ENCODE results near the gene MICOS13.

MICOS13 gene

DNA sequence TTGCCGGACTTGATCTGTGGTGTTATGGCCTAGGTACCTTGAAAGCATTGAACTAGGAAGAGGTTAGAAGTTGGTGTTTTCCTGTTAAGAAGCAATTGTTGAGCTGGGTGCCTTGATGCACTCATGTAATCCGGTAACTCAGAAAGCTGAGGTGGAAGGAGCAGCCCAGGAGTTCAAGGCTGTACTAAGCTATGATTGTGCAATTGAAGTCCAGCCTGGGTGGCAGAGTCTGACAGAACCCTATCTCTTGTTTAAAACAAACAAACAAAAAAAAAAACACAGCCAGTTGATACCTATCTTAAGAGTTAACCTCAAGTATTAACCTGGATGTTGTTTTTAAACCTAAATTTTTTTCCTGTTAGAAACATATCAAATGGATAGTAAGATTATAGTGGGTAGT lies 38.1 kb downstream of the MICOS13 start:
- TF ChIP-seq, protein P1, sequence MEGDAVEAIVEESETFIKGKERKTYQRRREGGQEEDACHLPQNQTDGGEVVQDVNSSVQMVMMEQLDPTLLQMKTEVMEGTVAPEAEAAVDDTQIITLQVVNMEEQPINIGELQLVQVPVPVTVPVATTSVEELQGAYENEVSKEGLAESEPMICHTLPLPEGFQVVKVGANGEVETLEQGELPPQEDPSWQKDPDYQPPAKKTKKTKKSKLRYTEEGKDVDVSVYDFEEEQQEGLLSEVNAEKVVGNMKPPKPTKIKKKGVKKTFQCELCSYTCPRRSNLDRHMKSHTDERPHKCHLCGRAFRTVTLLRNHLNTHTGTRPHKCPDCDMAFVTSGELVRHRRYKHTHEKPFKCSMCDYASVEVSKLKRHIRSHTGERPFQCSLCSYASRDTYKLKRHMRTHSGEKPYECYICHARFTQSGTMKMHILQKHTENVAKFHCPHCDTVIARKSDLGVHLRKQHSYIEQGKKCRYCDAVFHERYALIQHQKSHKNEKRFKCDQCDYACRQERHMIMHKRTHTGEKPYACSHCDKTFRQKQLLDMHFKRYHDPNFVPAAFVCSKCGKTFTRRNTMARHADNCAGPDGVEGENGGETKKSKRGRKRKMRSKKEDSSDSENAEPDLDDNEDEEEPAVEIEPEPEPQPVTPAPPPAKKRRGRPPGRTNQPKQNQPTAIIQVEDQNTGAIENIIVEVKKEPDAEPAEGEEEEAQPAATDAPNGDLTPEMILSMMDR (conservative IDR thresholded peaks at IDR 0.05; ENCODE audit: low read length): no peak
- no peak for TF ChIP-seq EZH2phosphoT487 (IDR thresholded peaks at IDR 0.05; ENCODE audit: borderline replicate concordance)
- Histone ChIP-seq H3K9me3 (ENCODE audit: insufficient read depth, low read depth, low read length) (no peaks in the 10 kb centered on the region), H4K20me1 (ENCODE audit: insufficient read depth, low read length, poor library complexity, severe bottlenecking) (peaks cover 87% of the 10 kb centered on the region), H3K79me2 (ENCODE audit: insufficient read depth, low read length) (peaks cover 94% of the 10 kb centered on the region), H3K36me3 (ENCODE audit: insufficient read depth, low read length) (peaks cover 77% of the 10 kb centered on the region), H3K9me2 (replicated peaks; ENCODE audit: low read depth, low read length) (no peaks in the 10 kb centered on the region), H3K4me1 (ENCODE audit: insufficient read depth, low read length, poor library complexity, severe bottlenecking) (no peaks in the 10 kb centered on the region), H3K4me3 (ENCODE audit: low read length, poor library complexity, severe bottlenecking) (no peak overlapping the region), H2AFZ (ENCODE audit: low read length) (no peak overlapping the region), H3F3A (ENCODE audit: low read depth) (no peaks in the 10 kb centered on the region), H3K27me3 (ENCODE audit: insufficient read depth, low read length, poor library complexity, severe bottlenecking) (no peaks in the 10 kb centered on the region), H3K9ac (ENCODE audit: low read depth, low read length, poor library complexity, severe bottlenecking) (no peak overlapping the region), H3K4me2 (ENCODE audit: low read depth, low read length, poor library complexity, severe bottlenecking) (no peak overlapping the region)

DNA sequence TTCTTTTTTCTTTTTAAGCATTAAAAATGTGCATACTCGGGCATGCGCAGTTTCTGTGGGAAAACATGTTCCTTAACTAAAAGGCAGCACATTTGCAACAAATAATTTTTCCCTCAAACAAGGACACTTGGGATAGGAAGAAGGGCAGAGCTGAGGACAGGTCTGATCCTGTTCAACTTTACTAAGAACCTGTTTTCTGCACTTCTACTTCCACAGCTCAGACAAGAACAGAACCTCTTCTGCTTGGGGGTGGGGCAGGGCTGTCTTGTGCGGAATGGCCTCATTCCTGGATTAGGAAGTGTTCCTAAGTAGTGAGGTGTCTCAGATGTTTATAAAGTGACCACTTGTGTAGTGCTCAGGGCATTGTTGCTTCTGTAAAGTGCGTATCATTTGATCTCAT lies 39.1 kb downstream of the MICOS13 start:
- TF ChIP-seq, protein P1 (conservative IDR thresholded peaks at IDR 0.05; ENCODE audit: low read length): no peak
- TF ChIP-seq EZH2phosphoT487 (IDR thresholded peaks at IDR 0.05; ENCODE audit: borderline replicate concordance): no peak
- H3K36me3 ChIP-seq (ENCODE audit: insufficient read depth, low read length): peaks cover 68% of the 10 kb centered on the region
- H3K4me1 ChIP-seq (ENCODE audit: insufficient read depth, low read length, poor library complexity, severe bottlenecking): no peaks in the 10 kb centered on the region
- H3K4me3 ChIP-seq (ENCODE audit: low read length, poor library complexity, severe bottlenecking): no peak overlapping the region
- no peaks in the 10 kb centered on the region for H3K9me2 ChIP-seq (replicated peaks; ENCODE audit: low read depth, low read length)
- H3K79me2 ChIP-seq (ENCODE audit: insufficient read depth, low read length): peaks cover 96% of the 10 kb centered on the region
- no peak overlapping the region for H3K4me2 ChIP-seq (ENCODE audit: low read depth, low read length, poor library complexity, severe bottlenecking)
- no peaks in the 10 kb centered on the region for H3K27me3 ChIP-seq (ENCODE audit: insufficient read depth, low read length, poor library complexity, severe bottlenecking)
- no peaks in the 10 kb centered on the region for H3K9me3 ChIP-seq (ENCODE audit: insufficient read depth, low read depth, low read length)
- H3K9ac ChIP-seq (ENCODE audit: low read depth, low read length, poor library complexity, severe bottlenecking): no peak overlapping the region
- no peaks in the 10 kb centered on the region for H3F3A ChIP-seq (ENCODE audit: low read depth)
- peaks cover 81% of the 10 kb centered on the region for H4K20me1 ChIP-seq (ENCODE audit: insufficient read depth, low read length, poor library complexity, severe bottlenecking)
- H2AFZ ChIP-seq (ENCODE audit: low read length): no peak overlapping the region

DNA sequence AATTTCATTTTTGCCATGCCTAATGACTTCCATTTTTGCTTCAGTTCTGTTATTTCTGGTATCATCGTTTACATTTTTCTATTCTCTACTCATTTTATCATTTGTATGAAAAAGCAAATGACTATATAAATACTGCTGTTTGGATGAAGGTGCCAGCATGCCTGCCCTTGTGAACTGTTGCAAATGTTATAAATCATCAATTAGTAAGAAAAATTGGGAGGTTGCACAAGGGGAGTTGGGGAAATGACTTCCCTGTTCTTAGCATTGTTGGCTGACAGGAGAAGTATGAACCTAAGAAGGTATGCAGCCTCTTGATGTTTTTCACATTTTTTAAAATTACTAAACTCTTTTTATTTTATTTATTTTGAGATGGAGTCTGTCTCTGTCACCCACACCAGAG lies 42.3 kb downstream of the MICOS13 start:
- H3F3A ChIP-seq (ENCODE audit: low read depth): no peaks in the 10 kb centered on the region
- H3K4me1 ChIP-seq (ENCODE audit: insufficient read depth, low read length, poor library complexity, severe bottlenecking): no peaks in the 10 kb centered on the region
- no peaks in the 10 kb centered on the region for H3K9me2 ChIP-seq (replicated peaks; ENCODE audit: low read depth, low read length)
- no peak overlapping the region for H3K9ac ChIP-seq (ENCODE audit: low read depth, low read length, poor library complexity, severe bottlenecking)
- peaks cover 80% of the 10 kb centered on the region for H4K20me1 ChIP-seq (ENCODE audit: insufficient read depth, low read length, poor library complexity, severe bottlenecking)
- H3K4me3 ChIP-seq (ENCODE audit: low read length, poor library complexity, severe bottlenecking): no peak overlapping the region
- no peak overlapping the region for H3K4me2 ChIP-seq (ENCODE audit: low read depth, low read length, poor library complexity, severe bottlenecking)
- H3K36me3 ChIP-seq (ENCODE audit: insufficient read depth, low read length): peaks cover 43% of the 10 kb centered on the region
- peaks cover 98% of the 10 kb centered on the region for H3K79me2 ChIP-seq (ENCODE audit: insufficient read depth, low read length)
- H3K27me3 ChIP-seq (ENCODE audit: insufficient read depth, low read length, poor library complexity, severe bottlenecking): no peaks in the 10 kb centered on the region
- H2AFZ ChIP-seq (ENCODE audit: low read length): no peak overlapping the region
- no peak for TF ChIP-seq EZH2phosphoT487 (IDR thresholded peaks at IDR 0.05; ENCODE audit: borderline replicate concordance)
- TF ChIP-seq, protein P1 (conservative IDR thresholded peaks at IDR 0.05; ENCODE audit: low read length): no peak
- no peaks in the 10 kb centered on the region for H3K9me3 ChIP-seq (ENCODE audit: insufficient read depth, low read depth, low read length)
